Uterus (tissue), 2 donors: ENCODE data around the gene HTR1B.

Experiments
- CTCF ChIP-seq, 4 experiments: fragments of 200-600 bp in 2 of 4; fragments of 450-650 bp in 2 of 4; sonication (generic) in 2 of 4; IDR thresholded peaks; one replicate each; pipeline ENCODE4 v1.5.1; 2016 to 2019; ENCODE audit warnings: antibody characterized with exemption in 4 of 4, mild to moderate bottlenecking in 2 of 4, moderate library complexity in 1 of 4
- POLR2A ChIP-seq, 2 donors: fragments of 450-650 bp; IDR thresholded peaks; one replicate each; pipeline ENCODE4 v1.6.1; 2016; ENCODE audit warnings: antibody characterized with exemption in 2 of 2, mild to moderate bottlenecking in 1 of 2, moderate library complexity in 1 of 2

GRCh38 chr6:77416839-77417238 lies 46.5 kb downstream of the HTR1B start:
- TF ChIP-seq CTCF (IDR thresholded peaks at IDR 0.05) (no peak), POLR2A (IDR thresholded peaks at IDR 0.05) (no peak)
